ENCODE results near the gene GPR132.

GPR132 gene

DNA sequence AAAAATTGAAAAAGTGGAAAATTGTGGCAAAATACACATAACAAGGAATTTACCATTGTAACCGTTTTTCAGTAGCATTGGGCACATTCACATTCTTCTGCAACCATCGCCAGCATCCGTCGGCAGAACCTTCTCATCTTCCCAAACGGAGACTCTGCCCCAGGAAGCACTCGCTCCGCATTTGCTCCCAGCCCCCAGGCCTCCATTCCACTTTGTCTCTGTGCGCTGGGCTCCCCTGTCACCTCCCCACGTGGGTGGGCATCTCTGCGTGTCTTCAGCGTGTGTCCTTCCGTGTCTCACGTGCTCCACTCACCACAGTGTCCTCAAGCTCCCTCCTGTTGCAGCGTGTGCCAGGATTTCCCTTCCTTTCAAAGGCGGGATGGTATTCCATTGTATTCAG is 9.9 kb downstream of the GPR132 start:
- H4K20me1 ChIP-seq (ENCODE audit: insufficient read depth, low read length, poor library complexity, severe bottlenecking), result no peaks in the 10 kb centered on the region

DNA sequence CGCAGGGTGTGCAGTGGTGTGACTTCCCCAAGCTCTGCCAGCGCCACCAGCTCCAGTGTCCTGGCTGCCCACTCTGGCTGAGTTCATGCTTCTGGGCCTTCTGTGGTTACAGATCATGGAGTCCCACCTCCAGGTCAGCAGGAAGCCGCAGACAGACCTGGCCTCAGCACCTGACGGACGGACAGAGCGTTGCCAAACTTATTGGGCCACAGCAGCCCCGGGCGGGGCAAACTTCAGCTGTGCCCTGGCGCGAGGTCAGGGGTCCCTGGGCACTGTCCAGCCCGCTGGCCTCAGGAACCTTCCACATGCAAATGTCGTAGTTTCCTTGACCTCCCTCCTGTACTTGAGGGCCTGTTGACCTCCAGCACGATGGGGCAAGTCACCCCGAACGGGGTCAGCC is 11.2 kb downstream of the GPR132 start:
- Histone ChIP-seq H3K4me1 (ENCODE audit: insufficient read depth, low read length, poor library complexity, severe bottlenecking) (peaks cover 4% of the 10 kb centered on the region), H3K9me2 (replicated peaks; ENCODE audit: low read depth, low read length) (no peaks in the 10 kb centered on the region), H3K79me2 (ENCODE audit: insufficient read depth, low read length) (no peaks in the 10 kb centered on the region), H3K9ac (ENCODE audit: low read depth, low read length, poor library complexity, severe bottlenecking) (no peak overlapping the region), H2AFZ (ENCODE audit: low read length) (no peak overlapping the region), H3K9me3 (ENCODE audit: insufficient read depth, low read depth, low read length) (no peaks in the 10 kb centered on the region), H3K27me3 (ENCODE audit: insufficient read depth, low read length, poor library complexity, severe bottlenecking) (no peaks in the 10 kb centered on the region), H3K4me3 (ENCODE audit: low read length, poor library complexity, severe bottlenecking) (no peak overlapping the region), H3K36me3 (ENCODE audit: insufficient read depth, low read length) (no peaks in the 10 kb centered on the region), H3F3A (ENCODE audit: low read depth) (no peaks in the 10 kb centered on the region), H3K4me2 (ENCODE audit: low read depth, low read length, poor library complexity, severe bottlenecking) (no peak overlapping the region), H4K20me1 (ENCODE audit: insufficient read depth, low read length, poor library complexity, severe bottlenecking) (no peaks in the 10 kb centered on the region)
- TF ChIP-seq, protein P1, sequence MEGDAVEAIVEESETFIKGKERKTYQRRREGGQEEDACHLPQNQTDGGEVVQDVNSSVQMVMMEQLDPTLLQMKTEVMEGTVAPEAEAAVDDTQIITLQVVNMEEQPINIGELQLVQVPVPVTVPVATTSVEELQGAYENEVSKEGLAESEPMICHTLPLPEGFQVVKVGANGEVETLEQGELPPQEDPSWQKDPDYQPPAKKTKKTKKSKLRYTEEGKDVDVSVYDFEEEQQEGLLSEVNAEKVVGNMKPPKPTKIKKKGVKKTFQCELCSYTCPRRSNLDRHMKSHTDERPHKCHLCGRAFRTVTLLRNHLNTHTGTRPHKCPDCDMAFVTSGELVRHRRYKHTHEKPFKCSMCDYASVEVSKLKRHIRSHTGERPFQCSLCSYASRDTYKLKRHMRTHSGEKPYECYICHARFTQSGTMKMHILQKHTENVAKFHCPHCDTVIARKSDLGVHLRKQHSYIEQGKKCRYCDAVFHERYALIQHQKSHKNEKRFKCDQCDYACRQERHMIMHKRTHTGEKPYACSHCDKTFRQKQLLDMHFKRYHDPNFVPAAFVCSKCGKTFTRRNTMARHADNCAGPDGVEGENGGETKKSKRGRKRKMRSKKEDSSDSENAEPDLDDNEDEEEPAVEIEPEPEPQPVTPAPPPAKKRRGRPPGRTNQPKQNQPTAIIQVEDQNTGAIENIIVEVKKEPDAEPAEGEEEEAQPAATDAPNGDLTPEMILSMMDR (conservative IDR thresholded peaks at IDR 0.05; ENCODE audit: low read length), result no peak
- TF ChIP-seq EZH2phosphoT487 (IDR thresholded peaks at IDR 0.05; ENCODE audit: borderline replicate concordance), result no peak

More for the DNA sequence above, 9.9 kb downstream of the GPR132 start:
- Histone ChIP-seq H3K9me3 (ENCODE audit: insufficient read depth, low read depth, low read length) (no peaks in the 10 kb centered on the region), H3F3A (ENCODE audit: low read depth) (no peaks in the 10 kb centered on the region), H2AFZ (ENCODE audit: low read length) (no peak overlapping the region), H3K27me3 (ENCODE audit: insufficient read depth, low read length, poor library complexity, severe bottlenecking) (no peaks in the 10 kb centered on the region), H3K36me3 (ENCODE audit: insufficient read depth, low read length) (no peaks in the 10 kb centered on the region), H3K4me2 (ENCODE audit: low read depth, low read length, poor library complexity, severe bottlenecking) (no peak overlapping the region), H3K79me2 (ENCODE audit: insufficient read depth, low read length) (peaks cover under 1% of the 10 kb centered on the region; the same call in 1 of the 2 replicates), H3K9ac (ENCODE audit: low read depth, low read length, poor library complexity, severe bottlenecking) (no peak overlapping the region), H3K4me3 (ENCODE audit: low read length, poor library complexity, severe bottlenecking) (no peak overlapping the region), H3K4me1 (ENCODE audit: insufficient read depth, low read length, poor library complexity, severe bottlenecking) (peaks cover 17% of the 10 kb centered on the region), H3K9me2 (replicated peaks; ENCODE audit: low read depth, low read length) (no peaks in the 10 kb centered on the region)
- TF ChIP-seq, protein P1 (conservative IDR thresholded peaks at IDR 0.05; ENCODE audit: low read length), result no peak
- TF ChIP-seq EZH2phosphoT487 (IDR thresholded peaks at IDR 0.05; ENCODE audit: borderline replicate concordance), result no peak

DNA sequence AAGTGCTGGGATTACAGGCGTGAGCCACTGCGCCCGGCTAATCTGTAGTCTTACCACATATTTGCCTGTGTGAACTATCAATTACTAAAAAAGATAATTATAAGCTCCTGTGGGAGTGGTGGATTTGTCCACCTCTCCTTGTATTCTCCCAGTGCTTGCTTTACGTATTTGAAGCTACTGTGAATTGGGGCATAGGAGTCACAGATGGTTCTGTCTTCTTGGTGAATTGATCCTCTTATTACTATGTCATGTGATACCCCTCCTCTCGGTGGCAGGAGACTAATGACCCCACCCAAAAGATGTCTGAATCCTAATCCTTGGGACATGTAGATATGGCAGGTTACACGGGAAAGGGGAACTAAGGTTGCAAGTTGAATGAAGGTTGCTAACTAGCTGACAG is 11.8 kb downstream of the GPR132 start:
- H2AFZ ChIP-seq (ENCODE audit: low read length), result no peak overlapping the region
- H3F3A ChIP-seq (ENCODE audit: low read depth), result no peaks in the 10 kb centered on the region
- H4K20me1 ChIP-seq (ENCODE audit: insufficient read depth, low read length, poor library complexity, severe bottlenecking), result no peaks in the 10 kb centered on the region
- H3K9me2 ChIP-seq (replicated peaks; ENCODE audit: low read depth, low read length), result no peaks in the 10 kb centered on the region
- no peak overlapping the region for H3K4me3 ChIP-seq (ENCODE audit: low read length, poor library complexity, severe bottlenecking)
- H3K9me3 ChIP-seq (ENCODE audit: insufficient read depth, low read depth, low read length), result no peaks in the 10 kb centered on the region
- H3K36me3 ChIP-seq (ENCODE audit: insufficient read depth, low read length), result no peaks in the 10 kb centered on the region
- H3K79me2 ChIP-seq (ENCODE audit: insufficient read depth, low read length), result no peaks in the 10 kb centered on the region
- H3K27me3 ChIP-seq (ENCODE audit: insufficient read depth, low read length, poor library complexity, severe bottlenecking), result no peaks in the 10 kb centered on the region
- no peaks in the 10 kb centered on the region for H3K4me1 ChIP-seq (ENCODE audit: insufficient read depth, low read length, poor library complexity, severe bottlenecking)
- no peak overlapping the region for H3K4me2 ChIP-seq (ENCODE audit: low read depth, low read length, poor library complexity, severe bottlenecking)
- TF ChIP-seq, protein P1 (conservative IDR thresholded peaks at IDR 0.05; ENCODE audit: low read length), result no peak
- no peak for TF ChIP-seq EZH2phosphoT487 (IDR thresholded peaks at IDR 0.05; ENCODE audit: borderline replicate concordance)
- H3K9ac ChIP-seq (ENCODE audit: low read depth, low read length, poor library complexity, severe bottlenecking), result no peak overlapping the region
